Left lung (tissue), 10 donors: ENCODE results near the gene SNED1. TPM values are rescaled to one million over a fixed set of nuclear protein-coding genes. Genes with fewer than 3 reads are reported as not detected.

Source experiments
- ATAC-seq: fragments of 200-7000 bp; cut with Tn5 transposase; one replicate; pipeline ENCODE4 v1.9.1; 2020; ENCODE audit warnings: moderate library complexity
- DNase-seq, 4 donors: peaks; one replicate each; pipeline ENCODE4 v3.0.0-alpha.2; 2013 to 2020
- H3K27ac ChIP-seq, 2 donors: fragments of 200-600 bp; sonication (generic) in 1 of 2; one replicate each; pipeline versions ENCODE4 v1.5.0 to v1.8.0; 2020 to 2021
- H3K27me3 ChIP-seq, 2 donors: fragments of 200-600 bp; sonication (generic) in 1 of 2; one replicate each; pipeline versions ENCODE4 v1.5.0 to v1.8.0; 2020 to 2021
- H3K36me3 ChIP-seq, 2 donors: fragments of 200-600 bp; sonication (generic) in 1 of 2; one replicate each; pipeline versions ENCODE4 v1.5.0 to v1.8.0; 2020 to 2021
- H3K4me1 ChIP-seq, 2 donors: fragments of 200-600 bp; one replicate each; pipeline ENCODE4 v1.8.0; 2021
- H3K4me3 ChIP-seq, 2 donors: fragments of 200-600 bp; sonication (generic) in 1 of 2; one replicate each; pipeline versions ENCODE4 v1.5.0 to v1.8.0; 2020 to 2021; ENCODE audit warnings: mild to moderate bottlenecking in 1 of 2
- H3K9me3 ChIP-seq, 2 donors: fragments of 200-600 bp; sonication (generic) in 1 of 2; one replicate each; pipeline versions ENCODE4 v1.5.0 to v1.8.0; 2020 to 2021
- CTCF ChIP-seq, 2 donors: fragments of 200-600 bp; sonication (generic) in 1 of 2; IDR thresholded peaks; one replicate each; pipeline versions ENCODE4 v1.5.0 to v1.8.0; 2021; ENCODE audit warnings: antibody characterized with exemption in 2 of 2
- intact Hi-C, 2 donors: fragments of 100-400 bp; cut with DNase I; formaldehyde crosslinking; loops; one replicate each; pipeline versions ENCODE4 v1.11.2 to v1.14.2; 2022
- polyA plus RNA-seq, 6 donors: library from polyadenylated mRNA; unstranded; fragments of 120-200 nt; gene quantifications; one replicate each; pipeline ENCODE4 v1.2.1, GENCODE V29; 2013; ENCODE audit not compliant: insufficient read length in 6 of 6
- total RNA-seq, 2 donors: library from RNA; stranded (reverse); fragmentation: NEBNext Ultra II Directional; extraction: Animal tissue kit (Norgen Biotek cat#: 25700); gene quantifications; one replicate each; pipeline ENCODE4 v1.2.1, GENCODE V29; 2021
- donor health status: DM: no; HTN: yes; CAD: no.
- donor health status: DM: no; HTN: no; CAD: no.

The SNED1 gene
- total and polyA plus RNA-seq, 8 donors, result 36.4 to 81.0 (median 54.7) TPM

- Histone ChIP-seq H3K9me3 (no peaks in the 10 kb centered on the region), H3K4me3 (no peak overlapping the region), H3K27ac (no peak overlapping the region), H3K36me3 (no peaks in the 10 kb centered on the region), H3K27me3 (no peaks in the 10 kb centered on the region), H3K4me1 (no peaks in the 10 kb centered on the region)
- no peak for TF ChIP-seq CTCF (IDR thresholded peaks at IDR 0.05)
- ATAC-seq (no peak), DNase-seq (peak in 1 of 4 donors; percentile 36)
- intact Hi-C loops, result no loop called here
Observed at GRCh38 chr2:241018051-241018891, 19.9 kb downstream of the SNED1 start.

DNA sequence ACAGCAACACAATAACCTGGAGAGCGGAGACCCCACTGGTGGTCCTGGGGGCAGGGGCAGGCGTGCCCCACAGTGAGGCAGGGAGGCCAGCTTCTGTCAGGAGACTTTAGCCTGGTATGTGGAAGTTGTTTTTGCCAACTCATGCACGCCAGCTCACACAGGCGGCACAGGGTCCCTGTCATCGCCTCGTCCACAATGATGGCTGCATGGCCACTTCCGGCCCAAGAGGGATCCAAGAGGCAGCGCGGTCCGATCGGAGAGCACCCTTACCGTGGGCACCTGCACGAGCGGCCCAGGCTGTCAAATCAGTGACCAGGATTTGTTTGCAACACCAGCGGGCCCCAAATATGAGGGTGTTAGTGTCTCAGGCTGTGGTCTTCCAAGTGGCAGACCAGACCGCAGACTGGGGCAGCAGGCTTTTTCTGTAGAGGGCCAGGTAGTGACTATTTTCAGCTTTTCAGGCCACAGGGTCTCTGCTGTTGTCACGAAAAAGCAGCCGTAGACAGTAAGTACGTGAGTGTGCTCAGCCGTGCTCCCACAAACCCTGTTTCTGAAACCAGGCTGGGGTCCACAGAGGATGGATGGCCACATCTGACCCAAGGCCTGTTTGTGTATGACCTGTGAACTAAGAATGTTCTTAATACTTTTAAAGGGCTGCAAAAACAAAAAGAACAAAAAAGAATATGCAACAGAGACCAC is 21.2 kb downstream of the SNED1 start:
- DNase-seq, result no peak
- H3K4me3 ChIP-seq, result no peak overlapping the region
- H3K4me1 ChIP-seq, result no peaks in the 10 kb centered on the region
- H3K27ac ChIP-seq, result no peak overlapping the region
- H3K36me3 ChIP-seq, result no peaks in the 10 kb centered on the region
- ATAC-seq, result no peak
- no peaks in the 10 kb centered on the region for H3K27me3 ChIP-seq
- TF ChIP-seq CTCF (IDR thresholded peaks at IDR 0.05), result no peak
- intact Hi-C loops, result no loop called here
- H3K9me3 ChIP-seq, result no peaks in the 10 kb centered on the region

DNA sequence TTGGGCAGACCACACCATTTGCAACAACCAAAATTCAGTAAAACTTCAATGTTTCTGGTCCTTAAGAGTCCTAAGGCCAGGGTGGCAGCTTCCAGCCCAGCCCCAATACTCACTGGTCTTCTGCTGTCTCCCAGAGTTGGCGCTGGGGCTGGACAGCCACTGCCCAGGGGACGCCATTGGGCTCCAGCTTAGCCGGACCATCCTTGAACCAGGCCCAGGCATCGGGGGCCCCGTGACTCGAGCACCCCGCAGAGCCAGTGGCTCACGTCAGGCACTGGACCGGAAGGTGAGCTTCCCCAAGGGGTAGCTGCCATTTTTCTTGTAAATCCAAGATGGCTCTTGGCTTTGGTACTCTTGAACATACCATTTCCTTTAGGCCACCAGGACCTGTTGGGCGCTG is 21.8 kb downstream of the SNED1 start:
- H3K4me3 ChIP-seq, result no peak overlapping the region
- no peaks in the 10 kb centered on the region for H3K4me1 ChIP-seq
- no peak for TF ChIP-seq CTCF (IDR thresholded peaks at IDR 0.05)
- no peaks in the 10 kb centered on the region for H3K36me3 ChIP-seq
- intact Hi-C loops, result no loop called here
- no peak for ATAC-seq
- H3K27ac ChIP-seq, result no peak overlapping the region
- H3K9me3 ChIP-seq, result peaks cover 0 to 5% of the 10 kb centered on the region in 2 donors
- no peaks in the 10 kb centered on the region for H3K27me3 ChIP-seq
- DNase-seq, result no peak

DNA sequence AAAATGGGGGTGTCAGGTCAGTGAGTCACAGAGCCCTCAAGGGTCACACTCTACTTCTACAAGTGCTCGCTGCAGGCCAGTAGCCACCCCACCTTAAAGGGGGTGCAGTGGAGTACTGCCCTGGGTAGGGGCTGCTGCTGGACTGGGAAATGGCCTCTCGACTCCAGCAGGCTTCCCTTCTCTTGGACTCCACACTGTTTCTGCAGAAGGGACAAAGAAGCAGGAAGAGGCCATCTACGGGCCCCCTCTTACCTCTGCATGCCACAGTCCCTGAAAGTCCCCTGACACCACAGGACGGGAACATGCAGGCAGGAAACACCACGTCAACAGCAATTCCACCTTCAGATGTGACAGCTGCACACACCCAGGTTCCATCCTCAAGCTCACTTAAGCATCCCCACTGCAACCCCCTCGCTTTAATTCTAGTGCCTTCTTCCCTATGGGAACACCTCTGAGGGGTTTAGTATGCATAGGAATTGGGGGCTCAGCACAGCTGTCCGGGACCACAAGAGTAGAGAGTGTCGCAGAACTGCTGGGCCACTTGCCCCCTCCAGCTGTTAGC is 22.3 kb downstream of the SNED1 start:
- Histone ChIP-seq H3K4me3 (no peak overlapping the region), H3K27me3 (no peaks in the 10 kb centered on the region), H3K27ac (no peak overlapping the region), H3K36me3 (no peaks in the 10 kb centered on the region), H3K9me3 (peaks cover 0 to 10% of the 10 kb centered on the region in 2 donors), H3K4me1 (no peaks in the 10 kb centered on the region)
- ATAC-seq (no peak), DNase-seq (no peak)
- intact Hi-C loops, result no loop called here
- no peak for TF ChIP-seq CTCF (IDR thresholded peaks at IDR 0.05)

DNA sequence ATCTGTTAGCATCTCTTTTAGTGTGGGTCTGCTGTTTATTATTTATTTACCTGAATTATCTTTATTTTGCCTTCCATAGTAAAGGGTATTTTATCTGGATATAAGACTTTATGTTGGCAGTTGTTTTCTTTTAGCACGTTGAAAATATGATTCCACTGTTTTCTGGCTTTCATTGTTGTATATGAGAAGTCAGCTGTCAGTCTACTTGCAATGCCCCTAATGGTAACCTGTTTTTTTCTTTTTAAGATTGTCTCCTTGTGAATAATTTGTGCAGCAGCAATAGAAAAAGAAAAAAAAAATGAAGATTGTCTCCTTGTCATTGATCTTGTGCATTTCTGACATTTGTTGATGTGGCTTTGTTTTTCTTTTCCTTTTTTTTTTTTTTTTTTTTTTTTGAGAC is 27.2 kb downstream of the SNED1 start:
- no peak overlapping the region for H3K27ac ChIP-seq
- intact Hi-C loops, result no loop called here
- ATAC-seq, result no peak

More for the DNA sequence above, 27.2 kb downstream of the SNED1 start:
- no peaks in the 10 kb centered on the region for H3K27me3 ChIP-seq
- H3K9me3 ChIP-seq, result peaks cover 0 to 23% of the 10 kb centered on the region in 2 donors
- H3K4me1 ChIP-seq, result no peaks in the 10 kb centered on the region
- TF ChIP-seq CTCF (IDR thresholded peaks at IDR 0.05), result no peak
- H3K36me3 ChIP-seq, result no peaks in the 10 kb centered on the region
- no peak for DNase-seq
- no peak overlapping the region for H3K4me3 ChIP-seq
